CD4-positive, alpha-beta T cell (primary cell): ENCODE measurements around the gene HELLS. TPM values are rescaled to one million over a fixed set of nuclear protein-coding genes. Genes with fewer than 3 reads are reported as not detected.

Experiments used
- ATAC-seq: fragments of 200-7000 bp; cut with Tn5 transposase; one replicate; pipeline ENCODE4 v1.10.0; 2022; ENCODE audit warnings: mild to moderate bottlenecking; ENCODE audit not compliant: poor library complexity
- CTCF ChIA-PET: fragments of 350-600 bp; sonication (Branson Sonifier 250); formaldehyde crosslinking; loops from one replicate; lab custom pipeline; 2021; ENCODE audit warnings: antibody characterized with exemption, inconsistent platforms; lab: Charles Lee
- POLR2A ChIA-PET: fragments of 350-600 bp; sonication (Branson Sonifier 250); formaldehyde crosslinking; loops from one replicate; lab custom pipeline; 2021; ENCODE audit warnings: antibody characterized with exemption, inconsistent platforms; lab: Charles Lee
- DNase-seq, 14 experiments: peaks; one replicate each; pipeline ENCODE4 v3.0.0-alpha.2; 2013 to 2020; ENCODE audit warnings: mixed read lengths in 2 of 14
- H3K27ac ChIP-seq, 2 donors: one replicate each; pipeline versions ENCODE4 v1.5.1 to v1.7.0; 2013; ENCODE audit warnings: low read length in 2 of 2, low read depth in 1 of 2, mild to moderate bottlenecking in 1 of 2
- H3K27me3 ChIP-seq, 2 experiments: 1 replicate in 1 of 2; 2 replicates in 1 of 2; pipeline versions ENCODE4 v1.6.1 to v1.7.0; 2013; ENCODE audit warnings: low read length in 2 of 2, control low read depth in 1 of 2, mild to moderate bottlenecking in 1 of 2, moderate library complexity in 1 of 2; ENCODE audit not compliant: insufficient read depth in 2 of 2, control insufficient read depth in 1 of 2
- H3K36me3 ChIP-seq: one replicate; pipeline ENCODE4 v1.6.1; 2013; ENCODE audit warnings: low read length, control low read depth; ENCODE audit not compliant: insufficient read depth
- H3K4me1 ChIP-seq: one replicate; pipeline ENCODE4 v1.6.1; 2013; ENCODE audit warnings: low read length, control low read depth; ENCODE audit not compliant: insufficient read depth
- H3K4me3 ChIP-seq: one replicate; pipeline ENCODE4 v1.5.1; 2013; ENCODE audit warnings: mild to moderate bottlenecking, low read length, moderate library complexity
- H3K9me3 ChIP-seq, 2 experiments: 1 replicate in 1 of 2; 2 replicates in 1 of 2; pipeline versions ENCODE4 v1.6.1 to v1.7.0; 2013; ENCODE audit warnings: low read length in 2 of 2, mild to moderate bottlenecking in 2 of 2, control low read depth in 1 of 2, moderate library complexity in 1 of 2; ENCODE audit not compliant: control insufficient read depth in 1 of 2, insufficient read depth in 1 of 2
- H3K27ac Mint-ChIP-seq: one replicate; pipeline ENCODE4 v1.8.0; 2020; ENCODE audit warnings: mixed read lengths
- H3K27me3 Mint-ChIP-seq: one replicate; pipeline ENCODE4 v1.8.0; 2021; ENCODE audit warnings: mixed read lengths
- H3K36me3 Mint-ChIP-seq: one replicate; pipeline ENCODE4 v1.8.0; 2021; ENCODE audit warnings: low read depth, mixed read lengths
- H3K4me1 Mint-ChIP-seq: one replicate; pipeline ENCODE4 v1.8.0; 2021; ENCODE audit warnings: low read depth, mixed read lengths
- H3K4me3 Mint-ChIP-seq: one replicate; pipeline ENCODE4 v1.8.0; 2020; ENCODE audit warnings: mild to moderate bottlenecking, mixed read lengths
- H3K9me3 Mint-ChIP-seq: one replicate; pipeline ENCODE4 v1.8.0; 2020; ENCODE audit warnings: mixed read lengths
- intact Hi-C, 2 experiments: fragments of 100-400 bp; cut with DNase I in 1 of 2; cut with micrococcal nuclease in 1 of 2; formaldehyde crosslinking; loops; one replicate each; pipeline versions ENCODE4 v1.15.1 to v1.9.0; 2023 to 2025; cut with DNase I, micrococcal nuclease
- total RNA-seq, 174 experiments: library from RNA in 2 of 174; stranded (reverse) in 2 of 174; gene quantifications; one replicate each; pipeline ENCODE4 v1.2.3 and lab custom pipeline; 2021 to 2026
- TF ChIP-seq, protein P1 (sequence below): fragments of 200-600 bp; IDR thresholded peaks from one replicate; pipeline ENCODE4 v1.8.0; 2022; ENCODE audit warnings: antibody characterized with exemption, mild to moderate bottlenecking

The HELLS gene
- total RNA-seq, 2 experiments from 2014 or later: 9.5 to 10.3 TPM

DNA sequence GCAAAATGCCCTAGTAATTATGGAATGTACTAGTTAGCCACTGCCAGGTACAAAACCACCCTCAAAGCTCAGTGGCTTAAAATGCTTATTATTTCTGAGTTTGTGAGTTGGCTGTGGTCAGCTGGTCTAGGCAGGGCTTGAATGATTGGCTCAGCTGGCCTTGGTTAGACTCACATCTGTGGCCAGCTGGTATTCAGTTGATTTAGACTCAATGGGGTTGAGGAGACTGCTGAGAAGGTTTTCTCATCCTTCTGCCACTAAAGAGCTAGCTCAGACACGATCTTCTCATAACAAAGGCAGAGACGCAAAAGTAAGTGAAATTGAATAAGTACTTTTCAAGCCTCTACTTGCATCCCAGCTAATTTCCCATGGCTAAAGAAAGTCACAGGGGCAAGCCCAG lies 80.9 kb downstream of the HELLS start:
- no peak overlapping the region for H3K27ac ChIP-seq
- intact Hi-C loops: no loop called here
- ChIA-PET POLR2A (no interaction called here), CTCF (no interaction called here)
- H3K4me1 ChIP-seq: no peaks in the 10 kb centered on the region
- H3K27ac Mint-ChIP-seq: no peak overlapping the region
- no peaks in the 10 kb centered on the region for H3K27me3 ChIP-seq
- TF ChIP-seq, protein P1, sequence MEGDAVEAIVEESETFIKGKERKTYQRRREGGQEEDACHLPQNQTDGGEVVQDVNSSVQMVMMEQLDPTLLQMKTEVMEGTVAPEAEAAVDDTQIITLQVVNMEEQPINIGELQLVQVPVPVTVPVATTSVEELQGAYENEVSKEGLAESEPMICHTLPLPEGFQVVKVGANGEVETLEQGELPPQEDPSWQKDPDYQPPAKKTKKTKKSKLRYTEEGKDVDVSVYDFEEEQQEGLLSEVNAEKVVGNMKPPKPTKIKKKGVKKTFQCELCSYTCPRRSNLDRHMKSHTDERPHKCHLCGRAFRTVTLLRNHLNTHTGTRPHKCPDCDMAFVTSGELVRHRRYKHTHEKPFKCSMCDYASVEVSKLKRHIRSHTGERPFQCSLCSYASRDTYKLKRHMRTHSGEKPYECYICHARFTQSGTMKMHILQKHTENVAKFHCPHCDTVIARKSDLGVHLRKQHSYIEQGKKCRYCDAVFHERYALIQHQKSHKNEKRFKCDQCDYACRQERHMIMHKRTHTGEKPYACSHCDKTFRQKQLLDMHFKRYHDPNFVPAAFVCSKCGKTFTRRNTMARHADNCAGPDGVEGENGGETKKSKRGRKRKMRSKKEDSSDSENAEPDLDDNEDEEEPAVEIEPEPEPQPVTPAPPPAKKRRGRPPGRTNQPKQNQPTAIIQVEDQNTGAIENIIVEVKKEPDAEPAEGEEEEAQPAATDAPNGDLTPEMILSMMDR: no peak
- DNase-seq (no peak), ATAC-seq (no peak)
- H3K9me3 Mint-ChIP-seq: no peaks in the 10 kb centered on the region
- no peaks in the 10 kb centered on the region for H3K27me3 Mint-ChIP-seq
- no peaks in the 10 kb centered on the region for H3K36me3 Mint-ChIP-seq
- no peaks in the 10 kb centered on the region for H3K9me3 ChIP-seq
- no peaks in the 10 kb centered on the region for H3K36me3 ChIP-seq
- no peak overlapping the region for H3K4me3 ChIP-seq
- H3K4me1 Mint-ChIP-seq: no peaks in the 10 kb centered on the region
- no peak overlapping the region for H3K4me3 Mint-ChIP-seq

DNA sequence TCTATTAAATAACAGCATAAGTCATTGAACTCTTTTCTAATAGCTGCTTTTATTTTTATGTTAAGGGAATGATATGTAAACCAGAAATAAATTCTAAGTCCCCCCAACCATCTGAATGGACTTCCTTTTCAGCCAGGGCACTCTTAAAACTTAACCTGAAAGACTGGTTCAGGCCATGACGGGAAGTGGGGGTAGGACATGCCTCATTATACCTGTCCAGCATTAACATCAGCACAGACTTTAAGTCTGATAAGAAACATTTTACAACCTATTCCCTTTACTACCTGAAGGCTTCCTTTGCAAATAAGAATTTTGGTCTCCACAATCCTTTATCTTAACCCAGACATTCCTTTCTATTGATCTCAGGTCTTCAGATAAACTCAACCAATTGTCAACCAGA lies 81.9 kb downstream of the HELLS start:
- no peak overlapping the region for H3K4me3 Mint-ChIP-seq
- H3K27ac Mint-ChIP-seq: no peak overlapping the region
- no peaks in the 10 kb centered on the region for H3K9me3 Mint-ChIP-seq
- DNase-seq (no peak), ATAC-seq (no peak)
- no peaks in the 10 kb centered on the region for H3K4me1 Mint-ChIP-seq
- ChIA-PET POLR2A (no interaction called here), CTCF (no interaction called here)
- TF ChIP-seq, protein P1: no peak
- Histone ChIP-seq H3K4me1 (no peaks in the 10 kb centered on the region), H3K9me3 (peaks cover 0 to 5% of the 10 kb centered on the region in 2 experiments), H3K4me3 (no peak overlapping the region), H3K36me3 (no peaks in the 10 kb centered on the region), H3K27ac (no peak overlapping the region), H3K27me3 (no peaks in the 10 kb centered on the region)
- H3K36me3 Mint-ChIP-seq: no peaks in the 10 kb centered on the region
- intact Hi-C loops: no loop called here
- H3K27me3 Mint-ChIP-seq: no peaks in the 10 kb centered on the region

DNA sequence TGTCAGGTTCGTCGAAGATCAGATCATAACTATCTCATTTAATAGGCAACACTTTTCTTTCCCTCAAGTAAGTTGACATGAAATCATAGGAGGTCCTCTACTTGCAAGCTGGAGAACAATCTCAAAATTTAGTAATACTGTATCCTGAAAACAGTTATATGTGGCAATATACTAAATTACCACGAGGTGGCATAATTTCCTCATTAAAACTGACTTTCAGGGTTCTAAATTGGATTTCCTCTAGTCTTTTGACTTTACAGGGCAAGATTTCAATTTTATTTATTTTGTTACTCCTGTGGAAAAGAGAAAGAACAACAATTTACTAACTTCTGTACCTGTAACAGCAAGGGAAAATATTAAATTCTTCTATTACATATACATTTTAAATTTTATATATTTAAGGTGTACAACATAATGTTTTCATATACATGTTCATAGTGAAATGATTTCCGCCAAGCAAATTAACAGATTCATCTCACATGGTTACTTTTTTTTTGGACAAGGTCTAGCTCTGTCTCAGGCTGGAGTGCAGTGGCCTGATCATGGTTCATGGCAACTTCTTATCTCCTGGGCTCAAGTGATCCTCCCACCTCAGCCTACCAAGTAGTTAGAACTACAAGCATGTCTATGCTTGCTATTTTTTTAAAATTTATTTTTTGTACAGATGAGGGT lies 84.6 kb downstream of the HELLS start:
- no peaks in the 10 kb centered on the region for H3K27me3 Mint-ChIP-seq
- H3K27me3 ChIP-seq: no peaks in the 10 kb centered on the region
- H3K4me3 ChIP-seq: no peak overlapping the region
- DNase-seq (peak in 2 of 14 experiments; percentile 3 to 11), ATAC-seq (no peak)
- no peaks in the 10 kb centered on the region for H3K36me3 ChIP-seq
- intact Hi-C loops: loop anchor here in 1 of 2 experiments (5.0 kb wide), 1 partner anchor 732 kb away; no protein-coding TSS in a partner anchor
- H3K36me3 Mint-ChIP-seq: no peaks in the 10 kb centered on the region
- ChIA-PET POLR2A (no interaction called here), CTCF (no interaction called here)
- H3K27ac Mint-ChIP-seq: no peak overlapping the region
- H3K4me1 ChIP-seq: no peaks in the 10 kb centered on the region
- H3K9me3 ChIP-seq: peaks cover 6 to 14% of the 10 kb centered on the region in 2 experiments
- H3K9me3 Mint-ChIP-seq: peaks cover 5% of the 10 kb centered on the region
- H3K27ac ChIP-seq: no peak overlapping the region
- TF ChIP-seq, protein P1: peak; percentile 63
- H3K4me1 Mint-ChIP-seq: no peaks in the 10 kb centered on the region
- no peak overlapping the region for H3K4me3 Mint-ChIP-seq
